Cardiac fibroblast (primary cell): Measurements from ENCODE around the gene IGSF23.
"Not testable (repeated sequence)": the region's sequence is repeated elsewhere in the genome, so short reads cannot be mapped to it uniquely, and the experiment has no call there.

Source experiments
- DNase-seq, 2 donors: peaks; one replicate each; pipeline versions ENCODE4 v3.0.0 to v3.0.0-alpha.2; 2010; ENCODE audit warnings: low read depth in 2 of 2
- H3K4me3 ChIP-seq, 2 donors: replicated peaks in 1 of 2; 1 replicate in 1 of 2; 2 replicates in 1 of 2; pipeline ENCODE4 v1.5.1; 2011; ENCODE audit warnings: low read depth in 2 of 2, low read length in 2 of 2, mild to moderate bottlenecking in 2 of 2, moderate library complexity in 1 of 2
- TF ChIP-seq, protein P1 (sequence below): IDR thresholded peaks from one replicate; pipeline ENCODE4 v1.5.1; 2011; ENCODE audit warnings: low read depth, mild to moderate bottlenecking, low read length, inconsistent platforms

The IGSF23 gene

GRCh38 chr19:44587963-44588770 is 25.2 kb upstream of the IGSF23 start:
- no peak overlapping the region for H3K4me3 ChIP-seq
- DNase-seq = peak; percentile 85 to 90
- TF ChIP-seq, protein P1, sequence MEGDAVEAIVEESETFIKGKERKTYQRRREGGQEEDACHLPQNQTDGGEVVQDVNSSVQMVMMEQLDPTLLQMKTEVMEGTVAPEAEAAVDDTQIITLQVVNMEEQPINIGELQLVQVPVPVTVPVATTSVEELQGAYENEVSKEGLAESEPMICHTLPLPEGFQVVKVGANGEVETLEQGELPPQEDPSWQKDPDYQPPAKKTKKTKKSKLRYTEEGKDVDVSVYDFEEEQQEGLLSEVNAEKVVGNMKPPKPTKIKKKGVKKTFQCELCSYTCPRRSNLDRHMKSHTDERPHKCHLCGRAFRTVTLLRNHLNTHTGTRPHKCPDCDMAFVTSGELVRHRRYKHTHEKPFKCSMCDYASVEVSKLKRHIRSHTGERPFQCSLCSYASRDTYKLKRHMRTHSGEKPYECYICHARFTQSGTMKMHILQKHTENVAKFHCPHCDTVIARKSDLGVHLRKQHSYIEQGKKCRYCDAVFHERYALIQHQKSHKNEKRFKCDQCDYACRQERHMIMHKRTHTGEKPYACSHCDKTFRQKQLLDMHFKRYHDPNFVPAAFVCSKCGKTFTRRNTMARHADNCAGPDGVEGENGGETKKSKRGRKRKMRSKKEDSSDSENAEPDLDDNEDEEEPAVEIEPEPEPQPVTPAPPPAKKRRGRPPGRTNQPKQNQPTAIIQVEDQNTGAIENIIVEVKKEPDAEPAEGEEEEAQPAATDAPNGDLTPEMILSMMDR = peak; percentile 32

GRCh38 chr19:44588771-44589112 is 24.6 kb upstream of the IGSF23 start:
- no peak for DNase-seq
- no peak overlapping the region for H3K4me3 ChIP-seq
- TF ChIP-seq, protein P1 = no peak

GRCh38 chr19:44590245-44591059 is 22.9 kb upstream of the IGSF23 start:
- TF ChIP-seq, protein P1 = no peak
- no peak for DNase-seq

GRCh38 chr19:44591340-44591993 is 21.9 kb upstream of the IGSF23 start:
- not testable (repeated sequence) for DNase-seq, H3K4me3 ChIP-seq

More at GRCh38 chr19:44590245-44591059, 22.9 kb upstream of the IGSF23 start:
- no peak overlapping the region for H3K4me3 ChIP-seq

- DNase-seq = peak in 1 of 2 donors; percentile 17
- TF ChIP-seq, protein P1 = no peak
- no peak overlapping the region for H3K4me3 ChIP-seq
These were observed 20.9 kb upstream of the IGSF23 start for GRCh38 chr19:44592451-44592890.

- no peak overlapping the region for H3K4me3 ChIP-seq
- TF ChIP-seq, protein P1 = no peak
- no peak for DNase-seq
These were observed 20.1 kb upstream of the IGSF23 start for GRCh38 chr19:44593294-44593693.

GRCh38 chr19:44593866-44594266 is 19.5 kb upstream of the IGSF23 start:
- not testable (repeated sequence) for H3K4me3 ChIP-seq, DNase-seq
